Type B pancreatic cell (in vitro differentiated cells): ENCODE data around the gene AP1M2. TPM values are rescaled to one million over a fixed set of nuclear protein-coding genes. Genes with fewer than 3 reads are reported as not detected.

ENCODE experiments used
- DNase-seq: peaks from one replicate; pipeline ENCODE4 v3.0.0; 2021; ENCODE audit warnings: mixed read lengths; ENCODE audit not compliant: unreplicated experiment; ENCODE audit errors: extremely low spot score
- H3K27ac Mint-ChIP-seq: 2 replicates; pipeline ENCODE4 v1.8.0; 2021; ENCODE audit warnings: mild to moderate bottlenecking, mixed read lengths
- H3K27me3 Mint-ChIP-seq: 2 replicates; pipeline ENCODE4 v1.8.0; 2021; ENCODE audit warnings: mixed read lengths
- H3K36me3 Mint-ChIP-seq: 2 replicates; pipeline ENCODE4 v1.8.0; 2021; ENCODE audit warnings: mixed read lengths
- H3K4me1 Mint-ChIP-seq: one replicate; pipeline ENCODE4 v1.8.0; 2021; ENCODE audit warnings: mixed read lengths; ENCODE audit not compliant: unreplicated experiment
- H3K4me3 Mint-ChIP-seq: 2 replicates; pipeline ENCODE4 v1.8.0; 2021; ENCODE audit warnings: mild to moderate bottlenecking, mixed read lengths
- H3K9me3 Mint-ChIP-seq: 2 replicates; pipeline ENCODE4 v1.8.0; 2021; ENCODE audit warnings: mixed read lengths
- CTCF ChIP-seq: fragments of 200-600 bp; sonication (generic); conservative IDR thresholded peaks from 2 replicates; pipeline ENCODE4 v1.5.0; 2021; ENCODE audit warnings: antibody characterized with exemption, mild to moderate bottlenecking
- total RNA-seq: library from RNA; stranded (reverse); gene quantifications from 2 replicates; pipeline ENCODE4 v1.2.1, GENCODE V29; 2021; ENCODE audit warnings: low replicate concordance

Gene AP1M2
- total RNA-seq, 1 donor from 2014 or later: 45.2 TPM

GRCh38 chr19:10625762-10626138, 38.6 kb upstream of the AP1M2 start:
- peaks cover 11% of the 10 kb centered on the region for H3K4me1 Mint-ChIP-seq
- no peak for DNase-seq
- peak overlapping the region; percentile 97 for H3K27ac Mint-ChIP-seq
- peaks cover 15% of the 10 kb centered on the region for H3K36me3 Mint-ChIP-seq
- H3K9me3 Mint-ChIP-seq: no peaks in the 10 kb centered on the region
- peak overlapping the region; percentile 93 for H3K4me3 Mint-ChIP-seq
- no peak for TF ChIP-seq CTCF
- H3K27me3 Mint-ChIP-seq: no peaks in the 10 kb centered on the region

GRCh38 chr19:10625003-10625761, 38.1 kb upstream of the AP1M2 start, which contains the start of gene SLC44A2:
Gene SLC44A2, plus strand, starts transcription at chr19:10625553. Its CDS starts 81 bp downstream, at chr19:10625634.
- Mint-ChIP-seq H3K4me1 (peaks cover 11% of the 10 kb centered on the region), H3K9me3 (no peaks in the 10 kb centered on the region), H3K36me3 (peaks cover 15% of the 10 kb centered on the region), H3K27ac (peak within 1 kb of the TSS; percentile 97), H3K27me3 (no peaks in the 10 kb centered on the region), H3K4me3 (peak within 1 kb of the TSS; percentile 93)
- no peak for TF ChIP-seq CTCF
- DNase-seq: peak; percentile 89

GRCh38 chr19:10624585-10624984, 37.5 kb upstream of the AP1M2 start:
- Mint-ChIP-seq H3K4me1 (peaks cover 11% of the 10 kb centered on the region), H3K9me3 (no peaks in the 10 kb centered on the region), H3K4me3 (peak overlapping the region; percentile 86), H3K36me3 (peaks cover 15% of the 10 kb centered on the region), H3K27ac (peak overlapping the region; percentile 87), H3K27me3 (no peaks in the 10 kb centered on the region)
- no peak for DNase-seq
- no peak for TF ChIP-seq CTCF

GRCh38 chr19:10621966-10622365, 34.9 kb upstream of the AP1M2 start:
- H3K36me3 Mint-ChIP-seq: peaks cover 5% of the 10 kb centered on the region
- no peaks in the 10 kb centered on the region for H3K27me3 Mint-ChIP-seq
- no peak for TF ChIP-seq CTCF
- peak overlapping the region; percentile 61 for H3K27ac Mint-ChIP-seq
- no peaks in the 10 kb centered on the region for H3K9me3 Mint-ChIP-seq
- H3K4me1 Mint-ChIP-seq: peaks cover 11% of the 10 kb centered on the region
- no peak for DNase-seq
- H3K4me3 Mint-ChIP-seq: no peak overlapping the region

GRCh38 chr19:10620786-10621185, 33.7 kb upstream of the AP1M2 start:
- no peak for TF ChIP-seq CTCF
- H3K27ac Mint-ChIP-seq: peak overlapping the region; percentile 85
- H3K4me3 Mint-ChIP-seq: peak overlapping the region; percentile 19
- peaks cover 5% of the 10 kb centered on the region for H3K36me3 Mint-ChIP-seq
- H3K27me3 Mint-ChIP-seq: no peaks in the 10 kb centered on the region
- peaks cover 7% of the 10 kb centered on the region for H3K4me1 Mint-ChIP-seq
- no peak for DNase-seq
- no peaks in the 10 kb centered on the region for H3K9me3 Mint-ChIP-seq
